Measurements from ENCODE around the gene LYSMD2. TPM values are rescaled to one million over a fixed set of nuclear protein-coding genes. Genes with fewer than 3 reads are reported as not detected.
A peak's percentile ranks its signal among the peaks of the same experiment; 100 is the strongest.

The LYSMD2 gene
- total and polyA plus RNA-seq, 2 experiments from 2014 or later = 5.4 to 5.9 TPM

- no peaks in the 10 kb centered on the region for H3K4me1 ChIP-seq (ENCODE audit: insufficient read depth)
- no peak overlapping the region for H3K27ac ChIP-seq (ENCODE audit: low read depth)
- H3K4me3 ChIP-seq = no peak overlapping the region
- no peaks in the 10 kb centered on the region for H3K9me2 ChIP-seq (ENCODE audit: insufficient read depth)
- TF ChIP-seq, protein P1, sequence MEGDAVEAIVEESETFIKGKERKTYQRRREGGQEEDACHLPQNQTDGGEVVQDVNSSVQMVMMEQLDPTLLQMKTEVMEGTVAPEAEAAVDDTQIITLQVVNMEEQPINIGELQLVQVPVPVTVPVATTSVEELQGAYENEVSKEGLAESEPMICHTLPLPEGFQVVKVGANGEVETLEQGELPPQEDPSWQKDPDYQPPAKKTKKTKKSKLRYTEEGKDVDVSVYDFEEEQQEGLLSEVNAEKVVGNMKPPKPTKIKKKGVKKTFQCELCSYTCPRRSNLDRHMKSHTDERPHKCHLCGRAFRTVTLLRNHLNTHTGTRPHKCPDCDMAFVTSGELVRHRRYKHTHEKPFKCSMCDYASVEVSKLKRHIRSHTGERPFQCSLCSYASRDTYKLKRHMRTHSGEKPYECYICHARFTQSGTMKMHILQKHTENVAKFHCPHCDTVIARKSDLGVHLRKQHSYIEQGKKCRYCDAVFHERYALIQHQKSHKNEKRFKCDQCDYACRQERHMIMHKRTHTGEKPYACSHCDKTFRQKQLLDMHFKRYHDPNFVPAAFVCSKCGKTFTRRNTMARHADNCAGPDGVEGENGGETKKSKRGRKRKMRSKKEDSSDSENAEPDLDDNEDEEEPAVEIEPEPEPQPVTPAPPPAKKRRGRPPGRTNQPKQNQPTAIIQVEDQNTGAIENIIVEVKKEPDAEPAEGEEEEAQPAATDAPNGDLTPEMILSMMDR (conservative IDR thresholded peaks at IDR 0.05; ENCODE audit: low read depth in 2 of 2) = peak; percentile 93
- TF ChIP-seq ZNF114 (CRISPR knock-in tag; IDR thresholded peaks at IDR 0.05) = no peak
- Mint-ChIP-seq H3K4me3 (no peak overlapping the region), H3K27me3 (ENCODE audit: insufficient read depth, low read depth, poor library complexity) (peaks cover 5% of the 10 kb centered on the region), H3K9me3 (no peaks in the 10 kb centered on the region), H3K36me3 (ENCODE audit: low read depth) (no peaks in the 10 kb centered on the region), H3K4me1 (peaks cover 2% of the 10 kb centered on the region; the same call in 1 of the 3 replicates), H3K27ac (no peak overlapping the region; the same call in 1 of the 2 replicates)
- H3K4me2 ChIP-seq = no peak overlapping the region
- H2AFZ ChIP-seq = no peak overlapping the region
- DNase-seq (ENCODE audit: low spot score) (peak; percentile 91), ATAC-seq (peak; percentile 92)
- no peaks in the 10 kb centered on the region for H3F3A ChIP-seq (replicated peaks; ENCODE audit: low read depth)
- H3K27me3 ChIP-seq (ENCODE audit: insufficient read depth) = no peaks in the 10 kb centered on the region
- no peaks in the 10 kb centered on the region for H3K36me3 ChIP-seq (ENCODE audit: insufficient read depth)
- no peaks in the 10 kb centered on the region for H4K20me1 ChIP-seq (replicated peaks; ENCODE audit: insufficient read depth)
- no peaks in the 10 kb centered on the region for H3K79me2 ChIP-seq (replicated peaks; ENCODE audit: insufficient read depth)
These were observed 38.7 kb upstream of the LYSMD2 start for GRCh38 chr15:51775967-51776816.

- ATAC-seq (no peak), DNase-seq (ENCODE audit: low spot score) (no peak)
- no peaks in the 10 kb centered on the region; the same call in 2 of the 3 replicates for H3K36me3 Mint-ChIP-seq (ENCODE audit: low read depth)
- TF ChIP-seq, protein P1 (conservative IDR thresholded peaks at IDR 0.05; ENCODE audit: low read depth in 2 of 2) = no peak
- no peak for TF ChIP-seq EZH2 (IDR thresholded peaks at IDR 0.05; ENCODE audit: low read depth, unreplicated experiment)
- TF ChIP-seq, protein P2, sequence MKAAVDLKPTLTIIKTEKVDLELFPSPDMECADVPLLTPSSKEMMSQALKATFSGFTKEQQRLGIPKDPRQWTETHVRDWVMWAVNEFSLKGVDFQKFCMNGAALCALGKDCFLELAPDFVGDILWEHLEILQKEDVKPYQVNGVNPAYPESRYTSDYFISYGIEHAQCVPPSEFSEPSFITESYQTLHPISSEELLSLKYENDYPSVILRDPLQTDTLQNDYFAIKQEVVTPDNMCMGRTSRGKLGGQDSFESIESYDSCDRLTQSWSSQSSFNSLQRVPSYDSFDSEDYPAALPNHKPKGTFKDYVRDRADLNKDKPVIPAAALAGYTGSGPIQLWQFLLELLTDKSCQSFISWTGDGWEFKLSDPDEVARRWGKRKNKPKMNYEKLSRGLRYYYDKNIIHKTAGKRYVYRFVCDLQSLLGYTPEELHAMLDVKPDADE (IDR thresholded peaks at IDR 0.05) = no peak
- TF ChIP-seq JUNB (IDR thresholded peaks at IDR 0.05; ENCODE audit: unreplicated experiment) = no peak
- TF ChIP-seq POLR2AphosphoS5 (IDR thresholded peaks at IDR 0.05; ENCODE audit: low read depth) = no peak
- no peak for TF ChIP-seq ZNF114 (CRISPR knock-in tag; IDR thresholded peaks at IDR 0.05)
- TF ChIP-seq CREB1 (CRISPR knock-in tag; IDR thresholded peaks at IDR 0.05; ENCODE audit: low read depth) = no peak
- TF ChIP-seq ZNF331 (CRISPR knock-in tag; IDR thresholded peaks at IDR 0.05; ENCODE audit: low read depth) = no peak
- TF ChIP-seq, protein P3, sequence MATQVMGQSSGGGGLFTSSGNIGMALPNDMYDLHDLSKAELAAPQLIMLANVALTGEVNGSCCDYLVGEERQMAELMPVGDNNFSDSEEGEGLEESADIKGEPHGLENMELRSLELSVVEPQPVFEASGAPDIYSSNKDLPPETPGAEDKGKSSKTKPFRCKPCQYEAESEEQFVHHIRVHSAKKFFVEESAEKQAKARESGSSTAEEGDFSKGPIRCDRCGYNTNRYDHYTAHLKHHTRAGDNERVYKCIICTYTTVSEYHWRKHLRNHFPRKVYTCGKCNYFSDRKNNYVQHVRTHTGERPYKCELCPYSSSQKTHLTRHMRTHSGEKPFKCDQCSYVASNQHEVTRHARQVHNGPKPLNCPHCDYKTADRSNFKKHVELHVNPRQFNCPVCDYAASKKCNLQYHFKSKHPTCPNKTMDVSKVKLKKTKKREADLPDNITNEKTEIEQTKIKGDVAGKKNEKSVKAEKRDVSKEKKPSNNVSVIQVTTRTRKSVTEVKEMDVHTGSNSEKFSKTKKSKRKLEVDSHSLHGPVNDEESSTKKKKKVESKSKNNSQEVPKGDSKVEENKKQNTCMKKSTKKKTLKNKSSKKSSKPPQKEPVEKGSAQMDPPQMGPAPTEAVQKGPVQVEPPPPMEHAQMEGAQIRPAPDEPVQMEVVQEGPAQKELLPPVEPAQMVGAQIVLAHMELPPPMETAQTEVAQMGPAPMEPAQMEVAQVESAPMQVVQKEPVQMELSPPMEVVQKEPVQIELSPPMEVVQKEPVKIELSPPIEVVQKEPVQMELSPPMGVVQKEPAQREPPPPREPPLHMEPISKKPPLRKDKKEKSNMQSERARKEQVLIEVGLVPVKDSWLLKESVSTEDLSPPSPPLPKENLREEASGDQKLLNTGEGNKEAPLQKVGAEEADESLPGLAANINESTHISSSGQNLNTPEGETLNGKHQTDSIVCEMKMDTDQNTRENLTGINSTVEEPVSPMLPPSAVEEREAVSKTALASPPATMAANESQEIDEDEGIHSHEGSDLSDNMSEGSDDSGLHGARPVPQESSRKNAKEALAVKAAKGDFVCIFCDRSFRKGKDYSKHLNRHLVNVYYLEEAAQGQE (IDR thresholded peaks at IDR 0.05; ENCODE audit: unreplicated experiment) = no peak
These were observed 37.5 kb upstream of the LYSMD2 start for GRCh38 chr15:51774916-51775315.

More at GRCh38 chr15:51774916-51775315, 37.5 kb upstream of the LYSMD2 start:
- no peaks in the 10 kb centered on the region for H3K4me1 ChIP-seq (ENCODE audit: insufficient read depth)
- Mint-ChIP-seq H3K27me3 (ENCODE audit: insufficient read depth, low read depth, poor library complexity) (peaks cover 5% of the 10 kb centered on the region), H3K9me3 (no peaks in the 10 kb centered on the region), H3K27ac (no peak overlapping the region), H3K4me3 (no peak overlapping the region), H3K4me1 (peaks cover 2% of the 10 kb centered on the region; the same call in 1 of the 3 replicates)
- H3K79me2 ChIP-seq (replicated peaks; ENCODE audit: insufficient read depth) = no peaks in the 10 kb centered on the region
- no peaks in the 10 kb centered on the region for H3K27me3 ChIP-seq (ENCODE audit: insufficient read depth)
- H3K36me3 ChIP-seq (ENCODE audit: insufficient read depth) = no peaks in the 10 kb centered on the region
- no peaks in the 10 kb centered on the region for H4K20me1 ChIP-seq (replicated peaks; ENCODE audit: insufficient read depth)
- no peaks in the 10 kb centered on the region for H3K9me2 ChIP-seq (ENCODE audit: insufficient read depth)
- H3K27ac ChIP-seq (ENCODE audit: low read depth) = no peak overlapping the region
- H2AFZ ChIP-seq = no peak overlapping the region
- H3F3A ChIP-seq (replicated peaks; ENCODE audit: low read depth) = no peaks in the 10 kb centered on the region
- H3K4me2 ChIP-seq = no peak overlapping the region
- no peak overlapping the region for H3K4me3 ChIP-seq
